HG02840 (cell line): ENCODE results near the gene LBP.
"Not testable (repeated sequence)": the region's sequence is repeated elsewhere in the genome, so short reads cannot be mapped to it uniquely, and the experiment has no call there.

ENCODE experiments used
- ATAC-seq: cut with Tn5 transposase; IDR thresholded peaks from one replicate; pipeline ENCODE4 v1.9.1; 2021; ENCODE audit warnings: mild to moderate bottlenecking, moderate library complexity, moderate number of reproducible peaks; ENCODE audit not compliant: unreplicated experiment, low FRiP score

LBP gene

GRCh38 chr20:38392356-38392755 lies 46.1 kb downstream of the LBP start:
- no peak for ATAC-seq

- no peak for ATAC-seq
Observed at GRCh38 chr20:38393259-38393658, 47.0 kb downstream of the LBP start.

- ATAC-seq: no peak
Observed at GRCh38 chr20:38395165-38395564, 48.9 kb downstream of the LBP start.

- not testable (repeated sequence) for ATAC-seq
Observed at GRCh38 chr20:38395751-38396395, 49.6 kb downstream of the LBP start.

GRCh38 chr20:38402089-38402488 lies 55.8 kb downstream of the LBP start:
- no peak for ATAC-seq

- no peak for ATAC-seq
Observed at GRCh38 chr20:38402816-38403215, 56.5 kb downstream of the LBP start.

GRCh38 chr20:38404016-38404415 lies 57.7 kb downstream of the LBP start:
- no peak for ATAC-seq

GRCh38 chr20:38405132-38405531 lies 58.9 kb downstream of the LBP start:
- no peak for ATAC-seq

- no peak for ATAC-seq
Observed at GRCh38 chr20:38406476-38406875, 60.2 kb downstream of the LBP start.

GRCh38 chr20:38407321-38407720 lies 61.0 kb downstream of the LBP start:
- ATAC-seq: no peak

GRCh38 chr20:38407822-38408221 lies 61.5 kb downstream of the LBP start:
- not testable (repeated sequence) for ATAC-seq

GRCh38 chr20:38412877-38413577 lies 66.7 kb downstream of the LBP start:
- ATAC-seq: no peak

- ATAC-seq: no peak
Observed at GRCh38 chr20:38414769-38415450, 68.6 kb downstream of the LBP start.

GRCh38 chr20:38418509-38419204 lies 72.4 kb downstream of the LBP start:
- no peak for ATAC-seq

- ATAC-seq: no peak
Observed at GRCh38 chr20:38420388-38421085, 74.3 kb downstream of the LBP start.

GRCh38 chr20:38421915-38422314 lies 75.6 kb downstream of the LBP start:
- no peak for ATAC-seq

GRCh38 chr20:38423541-38423940 lies 77.3 kb downstream of the LBP start:
- ATAC-seq: no peak

GRCh38 chr20:38424401-38424800 lies 78.1 kb downstream of the LBP start:
- ATAC-seq: no peak

- no peak for ATAC-seq
Observed at GRCh38 chr20:38426006-38426897, 80.0 kb downstream of the LBP start.
